Esophagus squamous epithelium (tissue), 5 donors: ENCODE data around the gene ABCG4. TPM values are rescaled to one million over a fixed set of nuclear protein-coding genes. Genes with fewer than 3 reads are reported as not detected.

Source experiments
- DNase-seq: peaks from one replicate; lab custom pipeline; 2025; lab: John Stamatoyannopoulos, UW
- H3K27ac ChIP-seq, 4 donors: fragments of 200-600 bp; sonication (generic); one replicate each; pipeline ENCODE4 v1.5.1; 2016 to 2019; ENCODE audit warnings: mild to moderate bottlenecking in 1 of 4
- H3K27me3 ChIP-seq, 4 donors: fragments of 200-600 bp; sonication (generic); 1 replicate in 3 of 4; 2 replicates in 1 of 4; pipeline versions ENCODE4 v1.5.1 to v1.6.0; 2017 to 2021; ENCODE audit warnings: antibody characterized with exemption in 1 of 4
- H3K36me3 ChIP-seq, 3 donors: fragments of 200-600 bp; sonication (generic); one replicate each; pipeline ENCODE4 v1.5.1; 2016 to 2019
- H3K4me1 ChIP-seq, 3 donors: fragments of 200-600 bp; sonication (generic); one replicate each; pipeline ENCODE4 v1.5.1; 2017 to 2019
- H3K4me3 ChIP-seq, 4 donors: fragments of 200-600 bp; sonication (generic); 1 replicate in 3 of 4; 2 replicates in 1 of 4; pipeline ENCODE4 v1.5.1; 2016 to 2019; ENCODE audit warnings: mild to moderate bottlenecking in 2 of 4, moderate library complexity in 1 of 4
- H3K9me3 ChIP-seq, 3 donors: fragments of 200-600 bp; sonication (generic); one replicate each; pipeline ENCODE4 v1.5.1; 2016 to 2019
- CTCF ChIP-seq, 6 experiments: fragments of 450-650 bp in 4 of 6; fragments of 200-600 bp in 2 of 6; sonication (generic) in 2 of 6; IDR thresholded peaks; one replicate each; pipeline ENCODE4 v1.5.1; 2016 to 2019; ENCODE audit warnings: antibody characterized with exemption in 6 of 6, mild to moderate bottlenecking in 4 of 6, moderate library complexity in 4 of 6
- POLR2A ChIP-seq, 4 donors: fragments of 450-650 bp; IDR thresholded peaks; one replicate each; pipeline ENCODE4 v1.6.1; 2017; ENCODE audit warnings: antibody characterized with exemption in 4 of 4, mild to moderate bottlenecking in 4 of 4, moderate library complexity in 3 of 4
- WGBS, 2 donors: methylation state at CpG; one replicate each; pipeline ENCODE4 v1.1.5; 2018; 5-methylcytosine and 5-hydroxymethylcytosine counted together
- intact Hi-C: fragments of 100-400 bp; cut with DNase I; formaldehyde crosslinking; loops from one replicate; pipeline ENCODE4 v1.15.0; 2022
- total RNA-seq, 4 donors: library from RNA; depleted of rRNA; stranded (reverse); fragments of >200 nt; gene quantifications; one replicate each; pipeline ENCODE4 v1.1.0, GENCODE V29; 2016
- donor health status: DM: yes; HTN: yes; CAD: no.

Gene ABCG4
- total RNA-seq, result under 1 TPM; 0.15 to 0.94 (median 0.39) TPM

GRCh38 chr11:119149018-119149785 is at the start of gene ABCG4:
ABCG4 (plus strand) TSS chr11:119149052; CDS start chr11:119149966, 914 bp downstream.
- H3K27me3 ChIP-seq, result peaks cover 0 to 50% (median 0%) of the 10 kb centered on the region in 4 donors
- H3K4me3 ChIP-seq, result peak within 1 kb of the TSS; percentile 45 to 80 (median 54)
- H3K9me3 ChIP-seq, result no peaks in the 10 kb centered on the region
- intact Hi-C loops, result no loop called here
- TF ChIP-seq CTCF (IDR thresholded peaks at IDR 0.05) (no peak), POLR2A (IDR thresholded peaks at IDR 0.05) (no peak)
- peaks cover 8 to 43% (median 15%) of the 10 kb centered on the region in 3 donors for H3K4me1 ChIP-seq
- H3K27ac ChIP-seq, result no peak within 1 kb of the TSS
- no peak for DNase-seq
- 0% methylated on average over 2 of the region's 73 CpGs; no CpG with 5 or more reads in 1 of the 2 donors for WGBS, 2 donors
- no peaks in the 10 kb centered on the region for H3K36me3 ChIP-seq

- 58 to 70% methylated on average over 6 of the region's 6 CpGs for WGBS, 2 donors
- DNase-seq, result no peak
- intact Hi-C loops, result loop anchor here (10.0 kb wide), 1 partner anchor 95 kb away; no protein-coding TSS in a partner anchor
Measured at GRCh38 chr11:119099711-119100110, 49.1 kb upstream of the ABCG4 start.

GRCh38 chr11:119100246-119100970 is 48.4 kb upstream of the ABCG4 start:
- Histone ChIP-seq H3K4me1 (peaks cover 9 to 43% (median 25%) of the 10 kb centered on the region in 3 donors), H3K27me3 (no peaks in the 10 kb centered on the region), H3K9me3 (no peaks in the 10 kb centered on the region), H3K36me3 (peaks cover 6 to 29% (median 16%) of the 10 kb centered on the region in 3 donors), H3K4me3 (peak overlapping the region; percentile 62 to 88 (median 75)), H3K27ac (peak overlapping the region in 2 of 4 donors; percentile 2 to 95)
- intact Hi-C loops, result no loop called here
- DNase-seq, result no peak
- TF ChIP-seq POLR2A (IDR thresholded peaks at IDR 0.05) (no peak), CTCF (IDR thresholded peaks at IDR 0.05) (peak in 3 of 6 experiments; percentile 10 to 44 (median 14))
- WGBS, 2 donors, result 30 to 34% methylated on average over 11 of the region's 11 CpGs

More at GRCh38 chr11:119099711-119100110, 49.1 kb upstream of the ABCG4 start:
- no peaks in the 10 kb centered on the region for H3K27me3 ChIP-seq
- H3K4me3 ChIP-seq, result no peak overlapping the region
- peaks cover 9 to 43% (median 25%) of the 10 kb centered on the region in 3 donors for H3K4me1 ChIP-seq
- H3K9me3 ChIP-seq, result no peaks in the 10 kb centered on the region
- no peak for TF ChIP-seq CTCF (IDR thresholded peaks at IDR 0.05)
- TF ChIP-seq POLR2A (IDR thresholded peaks at IDR 0.05), result no peak
- peaks cover 6 to 29% (median 16%) of the 10 kb centered on the region in 3 donors for H3K36me3 ChIP-seq
- H3K27ac ChIP-seq, result no peak overlapping the region

- no peak for TF ChIP-seq CTCF (IDR thresholded peaks at IDR 0.05)
- TF ChIP-seq POLR2A (IDR thresholded peaks at IDR 0.05), result no peak
- DNase-seq, result no peak
- intact Hi-C loops, result no loop called here
- Histone ChIP-seq H3K27me3 (no peaks in the 10 kb centered on the region), H3K27ac (peak overlapping the region; percentile 88 to 97 (median 96)), H3K4me3 (peak overlapping the region; percentile 62 to 88 (median 75)), H3K4me1 (peaks cover 10 to 38% (median 21%) of the 10 kb centered on the region in 3 donors), H3K9me3 (no peaks in the 10 kb centered on the region), H3K36me3 (peaks cover 6 to 29% (median 16%) of the 10 kb centered on the region in 3 donors)
- WGBS, 2 donors, result 0 to 2% methylated on average over 7 to 11 of the region's 29 CpGs
Measured at GRCh38 chr11:119100994-119101758, 47.7 kb upstream of the ABCG4 start.
